GM10266 (cell line): ENCODE results near the gene SPRY2.

Source experiments
- DNase-seq: peaks from one replicate; pipeline ENCODE4 v3.0.0; 2012; ENCODE audit errors: extremely low spot score
- TF ChIP-seq, protein P1 (sequence below): IDR thresholded peaks from 2 replicates; pipeline ENCODE4 v1.5.1; 2012; ENCODE audit warnings: mild to moderate bottlenecking, low read depth; ENCODE audit not compliant: control insufficient read depth, insufficient read depth; ENCODE audit errors: missing control alignments

Gene SPRY2

DNA sequence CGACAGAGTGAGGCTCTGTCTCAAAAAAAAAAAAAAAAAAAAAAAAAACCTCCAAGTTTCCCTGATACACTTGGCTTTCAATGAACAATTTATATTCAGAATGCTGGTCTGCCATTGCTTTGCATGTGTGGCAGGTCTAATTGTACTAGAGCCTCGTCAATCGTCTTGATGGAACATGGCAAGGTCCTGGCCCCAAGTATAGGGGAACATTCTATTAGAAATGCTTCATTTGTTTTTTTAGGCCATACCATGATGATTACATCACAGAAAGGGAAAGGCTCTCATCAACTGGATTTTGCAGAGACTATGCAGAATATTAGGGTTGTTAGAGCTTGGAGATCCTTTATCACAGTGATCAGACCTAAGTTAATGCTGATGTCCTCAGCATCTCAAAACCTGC lies 28.0 kb downstream of the SPRY2 start:
- no peak for DNase-seq
- TF ChIP-seq, protein P1, sequence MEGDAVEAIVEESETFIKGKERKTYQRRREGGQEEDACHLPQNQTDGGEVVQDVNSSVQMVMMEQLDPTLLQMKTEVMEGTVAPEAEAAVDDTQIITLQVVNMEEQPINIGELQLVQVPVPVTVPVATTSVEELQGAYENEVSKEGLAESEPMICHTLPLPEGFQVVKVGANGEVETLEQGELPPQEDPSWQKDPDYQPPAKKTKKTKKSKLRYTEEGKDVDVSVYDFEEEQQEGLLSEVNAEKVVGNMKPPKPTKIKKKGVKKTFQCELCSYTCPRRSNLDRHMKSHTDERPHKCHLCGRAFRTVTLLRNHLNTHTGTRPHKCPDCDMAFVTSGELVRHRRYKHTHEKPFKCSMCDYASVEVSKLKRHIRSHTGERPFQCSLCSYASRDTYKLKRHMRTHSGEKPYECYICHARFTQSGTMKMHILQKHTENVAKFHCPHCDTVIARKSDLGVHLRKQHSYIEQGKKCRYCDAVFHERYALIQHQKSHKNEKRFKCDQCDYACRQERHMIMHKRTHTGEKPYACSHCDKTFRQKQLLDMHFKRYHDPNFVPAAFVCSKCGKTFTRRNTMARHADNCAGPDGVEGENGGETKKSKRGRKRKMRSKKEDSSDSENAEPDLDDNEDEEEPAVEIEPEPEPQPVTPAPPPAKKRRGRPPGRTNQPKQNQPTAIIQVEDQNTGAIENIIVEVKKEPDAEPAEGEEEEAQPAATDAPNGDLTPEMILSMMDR: no peak

DNA sequence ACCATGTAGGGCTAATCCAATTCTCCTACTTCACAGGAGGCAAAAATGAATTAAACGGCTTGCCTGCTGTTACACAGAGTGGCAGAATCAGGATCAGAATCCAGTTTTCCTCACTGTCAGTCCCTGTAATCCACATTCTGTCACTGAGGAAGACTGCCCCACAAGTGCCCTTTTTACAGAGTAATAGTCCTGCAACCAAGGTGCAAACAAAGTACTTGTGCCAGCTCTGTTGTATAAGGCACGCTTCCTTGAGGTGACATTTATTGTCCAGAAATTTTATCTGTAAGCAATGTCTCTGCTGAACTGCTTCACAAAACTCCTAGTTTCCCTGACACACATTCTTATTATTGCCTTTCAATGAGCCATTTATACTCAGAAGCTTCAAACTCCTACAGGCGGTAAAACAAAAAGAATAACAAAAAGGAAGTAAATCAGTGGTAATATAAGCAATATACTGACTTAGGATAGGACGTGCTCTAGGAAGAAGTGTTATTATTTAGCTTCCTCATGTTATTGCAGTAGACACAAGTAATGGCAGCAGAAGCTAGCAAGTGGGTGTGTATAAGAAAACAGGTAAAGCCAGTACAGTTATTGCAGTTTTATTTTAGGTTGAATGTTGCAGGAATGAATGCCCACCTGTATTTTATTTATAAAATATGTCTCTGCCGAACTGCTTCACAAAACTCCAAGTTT lies 28.8 kb downstream of the SPRY2 start:
- DNase-seq: no peak
- TF ChIP-seq, protein P1: no peak

DNA sequence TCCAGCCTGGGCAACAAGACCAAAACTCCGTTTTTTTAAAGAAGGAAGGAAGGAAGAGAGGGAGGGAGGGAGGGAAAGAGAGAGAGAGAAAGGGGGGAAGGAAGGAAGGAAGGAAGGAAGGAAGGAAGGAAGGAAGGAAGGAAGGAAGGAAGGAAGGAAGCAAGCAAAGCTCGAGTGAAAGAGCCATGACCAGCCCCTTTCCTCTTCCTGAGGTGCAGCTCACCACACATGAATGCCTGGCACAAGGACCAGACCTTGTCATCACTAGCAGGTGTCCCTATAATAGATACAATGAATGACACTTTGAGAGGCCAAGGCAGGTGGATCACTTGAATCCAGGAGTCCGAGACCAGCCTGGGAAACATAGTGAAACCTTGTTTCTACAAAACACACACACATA lies 31.0 kb downstream of the SPRY2 start:
- TF ChIP-seq, protein P1: no peak
- DNase-seq: no peak

DNA sequence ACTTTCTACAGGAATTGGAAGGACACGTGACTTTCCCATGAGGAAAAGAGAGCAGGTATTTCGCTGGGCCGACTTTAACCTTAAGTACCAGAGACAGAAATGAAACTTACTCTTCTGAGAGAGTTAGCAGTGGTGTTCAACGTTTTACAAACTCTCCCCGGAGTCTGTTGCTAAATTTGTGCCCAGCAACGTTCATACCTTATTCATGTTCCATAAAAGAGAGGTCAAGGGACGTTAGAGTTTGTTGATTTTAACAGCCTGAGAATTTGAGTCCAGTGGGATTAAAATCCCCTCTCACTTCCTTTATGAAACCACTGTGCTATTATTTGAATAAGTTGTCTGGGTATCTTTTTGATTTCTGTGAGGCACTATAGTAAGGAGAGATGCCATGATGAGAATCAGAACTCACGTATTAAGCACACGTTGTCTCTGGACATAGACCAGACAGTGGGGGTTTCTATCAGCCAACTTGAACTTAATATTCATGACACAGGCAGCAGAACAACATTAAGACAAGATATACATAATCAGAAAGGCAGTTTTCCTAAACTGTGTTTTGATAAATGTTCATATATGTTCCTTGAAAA lies 33.4 kb downstream of the SPRY2 start:
- TF ChIP-seq, protein P1: no peak
- no peak for DNase-seq

DNA sequence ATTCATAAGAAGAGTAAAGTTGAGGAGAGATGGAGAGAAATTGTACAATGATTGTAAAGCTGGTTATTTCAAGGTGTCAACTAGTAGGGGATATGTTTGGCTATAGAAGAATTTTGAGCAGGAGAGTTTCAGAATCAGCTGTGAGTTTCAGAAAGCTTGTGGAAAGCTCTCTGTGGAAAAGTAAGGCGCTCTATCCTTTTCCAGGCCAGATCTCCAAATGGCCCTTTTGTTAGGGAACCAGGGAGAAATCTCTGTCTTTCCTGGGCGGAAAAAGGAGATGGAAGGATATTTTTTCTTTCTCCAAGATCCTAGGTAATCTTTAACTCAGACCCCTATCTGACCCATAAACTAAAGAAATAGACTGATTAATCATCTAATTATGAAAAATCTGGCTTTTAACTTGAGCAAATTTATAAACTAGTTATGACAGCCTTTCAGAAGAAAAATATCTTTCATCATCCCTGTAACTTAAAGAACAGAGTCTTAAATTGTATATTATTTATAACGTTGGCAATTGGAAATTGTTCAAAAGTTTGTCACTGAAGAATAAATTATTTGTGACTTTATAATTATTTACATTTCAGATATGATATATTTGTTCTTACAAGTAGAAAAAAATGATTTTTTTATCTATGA lies 34.5 kb downstream of the SPRY2 start:
- DNase-seq: no peak
- TF ChIP-seq, protein P1: no peak

- DNase-seq: no peak
- TF ChIP-seq, protein P1: no peak
These were observed 35.2 kb downstream of the SPRY2 start for GRCh38 chr13:80305737-80306136.
